Ascending aorta (tissue), 2 donors: ENCODE results near the gene MTHFD2L. TPM values are rescaled to one million over a fixed set of nuclear protein-coding genes. Genes with fewer than 3 reads are reported as not detected.
A peak's percentile ranks its signal among the peaks of the same experiment; 100 is the strongest.

Experiments used
- DNase-seq, 2 donors: peaks; one replicate each; pipeline ENCODE4 v3.0.0-alpha.2; 2019; ENCODE audit warnings: low spot score in 2 of 2
- H3K27ac ChIP-seq, 2 donors: fragments of 200-600 bp; sonication (generic); one replicate each; pipeline ENCODE4 v1.5.1; 2016 to 2017; ENCODE audit warnings: mild to moderate bottlenecking in 1 of 2
- H3K27me3 ChIP-seq: fragments of 200-600 bp; sonication (generic); one replicate; pipeline ENCODE4 v1.5.1; 2017
- H3K36me3 ChIP-seq, 2 donors: fragments of 200-600 bp; sonication (generic); one replicate each; pipeline ENCODE4 v1.5.1; 2016
- H3K4me1 ChIP-seq, 2 donors: fragments of 200-600 bp; sonication (generic); one replicate each; pipeline ENCODE4 v1.5.1; 2016 to 2017; ENCODE audit warnings: mild to moderate bottlenecking in 1 of 2
- H3K4me3 ChIP-seq, 2 donors: fragments of 200-600 bp; sonication (generic); one replicate each; pipeline ENCODE4 v1.5.1; 2016 to 2017; ENCODE audit warnings: mild to moderate bottlenecking in 1 of 2
- H3K9me3 ChIP-seq, 2 donors: fragments of 200-600 bp; sonication (generic); one replicate each; pipeline ENCODE4 v1.5.1; 2016
- intact Hi-C: fragments of 100-400 bp; cut with DNase I; formaldehyde crosslinking; loops from one replicate; pipeline ENCODE4 v1.15.1; 2023
- total RNA-seq: library from RNA; depleted of rRNA; stranded (reverse); fragments of >200 nt; gene quantifications from one replicate; pipeline ENCODE4 v1.1.0, GENCODE V29; 2016
- TF ChIP-seq, protein P1 (sequence below), 3 experiments: fragments of 200-600 bp in 2 of 3; fragments of 450-650 bp in 1 of 3; sonication (generic) in 2 of 3; IDR thresholded peaks; one replicate each; pipeline ENCODE4 v1.5.1; 2016 to 2019; ENCODE audit warnings: antibody characterized with exemption in 3 of 3, mild to moderate bottlenecking in 1 of 3, moderate library complexity in 1 of 3

MTHFD2L gene
- total RNA-seq, 1 donor from 2014 or later = not detected

- intact Hi-C loops = no loop called here
- Histone ChIP-seq H3K4me1 (no peaks in the 10 kb centered on the region), H3K27me3 (no peaks in the 10 kb centered on the region), H3K36me3 (no peaks in the 10 kb centered on the region), H3K4me3 (no peak overlapping the region), H3K9me3 (no peaks in the 10 kb centered on the region), H3K27ac (no peak overlapping the region)
- TF ChIP-seq, protein P1, sequence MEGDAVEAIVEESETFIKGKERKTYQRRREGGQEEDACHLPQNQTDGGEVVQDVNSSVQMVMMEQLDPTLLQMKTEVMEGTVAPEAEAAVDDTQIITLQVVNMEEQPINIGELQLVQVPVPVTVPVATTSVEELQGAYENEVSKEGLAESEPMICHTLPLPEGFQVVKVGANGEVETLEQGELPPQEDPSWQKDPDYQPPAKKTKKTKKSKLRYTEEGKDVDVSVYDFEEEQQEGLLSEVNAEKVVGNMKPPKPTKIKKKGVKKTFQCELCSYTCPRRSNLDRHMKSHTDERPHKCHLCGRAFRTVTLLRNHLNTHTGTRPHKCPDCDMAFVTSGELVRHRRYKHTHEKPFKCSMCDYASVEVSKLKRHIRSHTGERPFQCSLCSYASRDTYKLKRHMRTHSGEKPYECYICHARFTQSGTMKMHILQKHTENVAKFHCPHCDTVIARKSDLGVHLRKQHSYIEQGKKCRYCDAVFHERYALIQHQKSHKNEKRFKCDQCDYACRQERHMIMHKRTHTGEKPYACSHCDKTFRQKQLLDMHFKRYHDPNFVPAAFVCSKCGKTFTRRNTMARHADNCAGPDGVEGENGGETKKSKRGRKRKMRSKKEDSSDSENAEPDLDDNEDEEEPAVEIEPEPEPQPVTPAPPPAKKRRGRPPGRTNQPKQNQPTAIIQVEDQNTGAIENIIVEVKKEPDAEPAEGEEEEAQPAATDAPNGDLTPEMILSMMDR (IDR thresholded peaks at IDR 0.05) = no peak
- DNase-seq = no peak
Observed at GRCh38 chr4:74317616-74318246, 159.8 kb downstream of the MTHFD2L start.

GRCh38 chr4:74318276-74318675 is 160.4 kb downstream of the MTHFD2L start:
- no peaks in the 10 kb centered on the region for H3K4me1 ChIP-seq
- intact Hi-C loops = no loop called here
- no peaks in the 10 kb centered on the region for H3K36me3 ChIP-seq
- no peaks in the 10 kb centered on the region for H3K27me3 ChIP-seq
- no peaks in the 10 kb centered on the region for H3K9me3 ChIP-seq
- TF ChIP-seq, protein P1 (IDR thresholded peaks at IDR 0.05) = no peak
- H3K27ac ChIP-seq = no peak overlapping the region
- DNase-seq = no peak
- H3K4me3 ChIP-seq = no peak overlapping the region

- intact Hi-C loops = no loop called here
- no peaks in the 10 kb centered on the region for H3K27me3 ChIP-seq
- no peaks in the 10 kb centered on the region for H3K4me1 ChIP-seq
- TF ChIP-seq, protein P1 (IDR thresholded peaks at IDR 0.05) = no peak
- no peak overlapping the region for H3K4me3 ChIP-seq
- no peaks in the 10 kb centered on the region for H3K36me3 ChIP-seq
- no peaks in the 10 kb centered on the region for H3K9me3 ChIP-seq
- DNase-seq = no peak
- no peak overlapping the region for H3K27ac ChIP-seq
Observed at GRCh38 chr4:74319470-74319869, 161.6 kb downstream of the MTHFD2L start.

- H3K4me3 ChIP-seq = no peak overlapping the region
- H3K27me3 ChIP-seq = no peaks in the 10 kb centered on the region
- no peaks in the 10 kb centered on the region for H3K36me3 ChIP-seq
- TF ChIP-seq, protein P1 (IDR thresholded peaks at IDR 0.05) = peak; percentile 14 to 38 (median 24)
- H3K9me3 ChIP-seq = no peaks in the 10 kb centered on the region
- no peak overlapping the region for H3K27ac ChIP-seq
- H3K4me1 ChIP-seq = no peaks in the 10 kb centered on the region
- DNase-seq = no peak
- intact Hi-C loops = no loop called here
Observed at GRCh38 chr4:74320559-74321118, 162.7 kb downstream of the MTHFD2L start.

GRCh38 chr4:74322301-74322700 is 164.4 kb downstream of the MTHFD2L start:
- Histone ChIP-seq H3K27ac (no peak overlapping the region), H3K4me1 (no peaks in the 10 kb centered on the region), H3K36me3 (no peaks in the 10 kb centered on the region), H3K4me3 (no peak overlapping the region), H3K27me3 (no peaks in the 10 kb centered on the region), H3K9me3 (no peaks in the 10 kb centered on the region)
- intact Hi-C loops = no loop called here
- TF ChIP-seq, protein P1 (IDR thresholded peaks at IDR 0.05) = no peak
- no peak for DNase-seq
